Stimulated activated CD4-positive, alpha-beta T cell treated with anti-CD3 and anti-CD28 coated beads, Interleukin-4, amount 100 ng/mL, for 4 hours (primary cell): Measurements from ENCODE around the gene ERCC4.

Source experiments
- DNase-seq, 2 experiments: peaks; one replicate each; pipeline ENCODE4 v3.0.0-alpha.2; 2020

The ERCC4 gene

GRCh38 chr16:13911871-13912270 lies 8.1 kb upstream of the ERCC4 start:
- DNase-seq, result no peak

DNA sequence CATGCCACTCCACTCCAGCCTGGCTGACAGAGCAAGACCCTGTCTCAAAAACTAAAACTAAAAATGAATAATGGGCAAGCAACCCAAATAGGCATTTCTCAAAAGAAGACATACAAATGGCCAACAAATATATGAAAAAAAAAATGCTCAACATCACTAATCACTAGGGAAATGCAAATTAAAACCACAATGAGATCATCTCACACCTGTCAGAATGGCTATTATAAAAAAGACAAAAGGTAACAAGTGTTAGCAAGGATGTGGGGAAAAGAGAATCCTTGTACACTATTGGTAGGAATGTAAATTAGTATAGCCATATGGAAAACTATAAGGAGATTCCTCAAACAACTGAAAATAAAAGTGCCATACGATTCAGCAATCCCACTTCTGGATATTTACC lies 7.1 kb upstream of the ERCC4 start:
- DNase-seq, result no peak

DNA sequence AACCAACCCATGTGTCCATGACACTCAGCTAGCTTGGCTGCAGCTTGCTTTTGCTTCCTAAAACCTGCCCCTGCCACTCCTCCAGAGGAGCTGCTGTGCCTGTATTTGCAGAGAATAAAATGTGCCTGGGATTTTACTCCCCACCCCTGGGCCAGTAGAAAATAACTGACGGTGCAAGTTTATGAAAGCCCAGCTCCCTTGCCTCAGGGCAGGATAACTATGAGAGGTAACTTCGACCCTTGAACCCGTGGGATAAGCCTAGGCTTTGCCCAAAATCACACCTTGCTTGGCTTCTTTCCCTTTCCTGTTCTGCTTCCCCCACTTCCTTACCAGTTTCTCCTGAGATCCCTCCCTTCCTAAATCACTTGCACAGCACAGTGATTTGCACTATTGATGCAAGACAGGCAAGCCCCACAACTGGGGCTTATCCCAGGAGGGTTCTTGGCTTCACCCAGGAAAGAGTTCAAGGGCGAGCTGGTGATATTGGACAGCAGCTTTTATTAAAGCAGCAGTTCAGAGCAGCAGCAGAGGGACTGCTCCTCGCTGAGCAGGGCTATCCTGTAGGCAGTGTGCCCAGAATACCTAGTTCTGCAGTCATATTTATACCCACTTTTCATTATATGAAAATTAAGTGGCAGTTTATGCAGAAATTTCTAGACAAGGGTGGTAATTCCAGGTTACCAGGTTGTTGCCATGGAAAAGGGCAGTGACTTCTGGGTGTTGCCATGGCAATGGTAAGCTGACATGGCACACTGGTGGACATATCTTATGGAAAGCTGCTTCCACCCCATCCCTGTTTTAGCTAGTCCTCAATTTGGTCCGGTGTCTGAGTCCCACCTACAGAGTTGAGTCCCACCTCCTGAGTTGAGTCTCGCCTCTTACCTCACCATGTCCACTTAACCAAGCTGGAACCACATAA lies 6.3 kb upstream of the ERCC4 start:
- no peak for DNase-seq

- DNase-seq, result no peak
Observed at GRCh38 chr16:13915033-13915635, 4.8 kb upstream of the ERCC4 start.

GRCh38 chr16:13919330-13919682 lies 648 bp upstream of the ERCC4 start:
- no peak for DNase-seq

- no peak for DNase-seq
Observed at GRCh38 chr16:13920510-13920818, 510 bp downstream of the ERCC4 start.

DNA sequence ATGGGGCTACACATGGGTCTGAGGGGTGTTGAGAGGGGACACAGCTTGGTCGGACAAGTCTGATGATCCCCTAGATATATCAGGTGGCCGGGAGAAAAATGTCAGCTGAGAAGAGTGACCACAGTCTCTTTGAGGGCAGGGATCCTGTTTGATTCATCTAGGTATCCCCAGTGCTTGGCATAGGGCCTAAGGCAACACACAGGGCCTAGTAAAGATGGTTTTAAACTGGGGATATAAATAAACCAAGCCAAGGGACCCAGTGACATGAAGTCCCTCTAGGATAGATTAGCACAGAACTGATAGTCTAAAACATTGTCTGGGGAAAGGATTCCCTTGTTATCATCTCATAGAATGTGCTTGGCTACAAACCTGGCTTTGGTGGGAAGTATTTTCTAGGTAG lies 1.4 kb downstream of the ERCC4 start:
- no peak for DNase-seq

DNA sequence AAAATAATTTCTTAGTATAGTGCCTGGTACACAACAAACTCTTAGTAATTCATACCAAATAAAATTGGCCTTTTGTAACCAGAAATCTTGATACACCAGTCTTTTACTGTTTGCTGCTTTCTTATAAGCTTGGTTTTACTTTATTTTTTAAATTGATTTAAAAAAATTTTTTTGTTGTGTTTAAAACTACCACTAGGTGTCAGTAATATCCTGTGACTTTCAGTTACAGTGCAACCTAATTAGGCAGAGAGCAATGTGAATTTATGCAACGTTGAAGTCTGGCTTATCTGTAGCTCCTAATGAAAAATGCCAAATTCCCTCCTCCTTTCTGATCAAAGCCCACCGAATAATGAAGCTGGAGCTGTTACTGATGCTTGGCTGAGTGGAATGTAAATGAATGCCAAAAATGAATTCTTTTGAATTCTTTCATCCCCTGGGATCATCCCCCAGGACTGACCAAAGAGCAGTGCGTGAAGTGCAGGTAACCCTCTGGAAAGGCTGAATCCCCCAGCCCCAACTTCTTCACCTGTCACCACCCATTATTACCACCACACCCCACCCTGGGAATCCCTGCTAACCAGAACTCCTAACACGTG lies 3.8 kb downstream of the ERCC4 start:
- no peak for DNase-seq

GRCh38 chr16:13926464-13926863 lies 6.5 kb downstream of the ERCC4 start:
- DNase-seq, result no peak

DNA sequence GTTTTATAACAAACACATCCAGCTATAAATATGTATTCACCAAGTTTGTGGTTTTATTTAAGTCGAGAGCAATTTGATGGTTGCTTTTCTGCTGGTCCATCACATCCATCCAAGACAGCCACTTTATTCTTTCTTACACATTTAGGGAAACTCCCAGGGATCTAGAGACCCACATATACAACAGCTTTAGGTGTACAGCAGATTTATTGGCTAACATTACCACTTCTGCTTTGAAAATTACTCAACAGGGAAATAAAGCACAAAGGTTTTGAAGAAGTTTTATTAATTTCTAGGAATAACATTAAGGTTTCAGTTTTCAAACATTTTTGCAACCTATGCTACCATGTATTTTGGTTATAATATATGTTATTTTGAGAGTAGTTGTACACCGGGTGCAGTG lies 6.9 kb downstream of the ERCC4 start:
- DNase-seq, result no peak

GRCh38 chr16:13928646-13929045 lies 8.7 kb downstream of the ERCC4 start:
- DNase-seq, result no peak

- DNase-seq, result no peak
Observed at GRCh38 chr16:13931845-13932244, 11.9 kb downstream of the ERCC4 start.

- DNase-seq, result no peak
Observed at GRCh38 chr16:13935408-13935807, 15.5 kb downstream of the ERCC4 start.

GRCh38 chr16:13936155-13936554 lies 16.2 kb downstream of the ERCC4 start:
- DNase-seq, result no peak

- DNase-seq, result no peak
Observed at GRCh38 chr16:13936596-13937081, 16.7 kb downstream of the ERCC4 start.

- no peak for DNase-seq
Observed at GRCh38 chr16:13937411-13937810, 17.5 kb downstream of the ERCC4 start.

DNA sequence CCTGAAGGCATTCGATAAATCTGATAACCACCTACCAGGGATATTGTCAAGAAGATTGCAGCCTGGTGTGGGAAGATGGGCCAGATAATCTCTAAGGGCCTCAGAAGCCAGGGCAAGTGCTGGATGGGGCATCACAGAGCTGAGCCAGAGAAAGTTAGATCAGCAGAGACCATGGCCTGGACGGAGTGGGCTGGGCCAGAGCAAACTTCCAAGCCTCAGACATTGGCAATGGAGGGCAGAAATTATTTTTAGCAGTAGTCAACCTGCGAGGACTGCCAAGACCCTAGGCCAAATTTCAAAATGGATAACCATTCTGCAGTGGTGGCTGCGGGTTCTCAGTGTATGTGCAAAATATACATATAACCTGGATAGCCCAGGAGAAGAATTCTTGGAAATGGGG lies 18.5 kb downstream of the ERCC4 start:
- no peak for DNase-seq

- no peak for DNase-seq
Observed at GRCh38 chr16:13939821-13940220, 19.9 kb downstream of the ERCC4 start.

- no peak for DNase-seq
Observed at GRCh38 chr16:13940397-13940933, 20.5 kb downstream of the ERCC4 start.

DNA sequence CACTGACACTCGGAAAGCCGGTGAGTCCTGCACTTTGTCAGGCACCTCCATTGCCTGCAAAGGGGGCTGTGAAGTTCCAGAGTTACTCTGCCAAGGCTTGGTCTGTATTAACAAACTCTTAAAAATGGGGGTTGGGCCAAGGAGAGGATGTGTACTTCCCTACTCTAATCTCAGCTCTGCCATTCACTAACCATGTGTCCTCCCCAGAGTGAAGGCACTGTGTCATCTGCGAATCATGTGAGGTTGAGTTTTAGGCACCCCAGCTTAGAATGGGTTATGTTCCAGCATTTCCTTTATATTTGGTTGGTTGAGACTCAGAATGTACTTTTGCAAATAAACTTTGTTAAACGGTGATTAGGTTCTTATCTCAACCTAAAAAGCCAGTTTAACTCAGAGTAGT lies 24.9 kb downstream of the ERCC4 start:
- DNase-seq, result no peak

- DNase-seq, result no peak
Observed at GRCh38 chr16:13945744-13946485, 26.0 kb downstream of the ERCC4 start.

GRCh38 chr16:13948086-13948485 lies 28.1 kb downstream of the ERCC4 start:
- no peak for DNase-seq
